Fibroblast of lung (primary cell): ENCODE results near the gene RNF223.

Experiments
- EZH2 ChIP-seq: IDR thresholded peaks from 2 replicates; pipeline ENCODE4 v1.5.1; 2012; ENCODE audit warnings: low read length, control low read depth, mild to moderate bottlenecking; ENCODE audit errors: missing control alignments
- TF ChIP-seq, protein P1 (sequence below), 2 donors: IDR thresholded peaks in 1 of 2; conservative IDR thresholded peaks in 1 of 2; 1 replicate in 1 of 2; 2 replicates in 1 of 2; pipeline ENCODE4 v1.5.1; 2011 to 2012; ENCODE audit warnings: low read length in 2 of 2, control low read depth in 1 of 2, inconsistent platforms in 1 of 2, low read depth in 1 of 2, mild to moderate bottlenecking in 1 of 2

DNA sequence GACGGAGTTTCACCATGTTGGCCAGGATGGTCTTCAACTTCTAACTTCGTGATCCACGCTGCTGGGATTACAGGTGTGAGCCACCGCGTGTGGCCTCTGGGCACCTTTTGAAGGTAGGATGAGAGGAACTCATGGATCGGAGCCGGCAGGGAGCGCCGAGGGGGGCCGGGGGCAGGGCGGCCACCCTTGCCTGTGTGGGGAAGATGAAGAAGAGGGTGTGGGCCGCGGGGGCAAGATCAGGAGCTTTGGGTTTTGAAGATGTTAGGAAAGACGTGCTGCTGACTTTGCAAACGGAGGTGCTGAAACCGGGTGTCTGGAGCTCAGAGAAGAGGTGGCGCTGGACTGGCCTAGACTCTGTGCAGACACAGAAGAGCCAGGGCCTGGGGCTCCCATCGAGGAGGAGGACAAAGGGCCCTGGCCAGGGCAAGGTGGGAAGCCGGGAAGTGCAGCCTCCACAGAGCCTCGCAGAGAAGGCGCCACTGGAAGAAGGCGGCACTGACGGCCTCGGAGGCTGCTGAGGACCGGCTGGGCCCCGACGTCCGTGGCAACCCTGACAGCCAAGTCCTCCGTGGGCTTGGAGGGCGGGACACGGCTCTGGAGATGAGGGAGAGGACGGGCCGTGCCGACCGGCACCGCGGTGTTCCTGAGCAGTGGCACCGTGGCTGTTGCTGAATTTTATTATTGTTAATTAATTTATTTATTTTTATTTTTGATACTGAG, 13.7 kb downstream of the RNF223 start:
- TF ChIP-seq, protein P1, sequence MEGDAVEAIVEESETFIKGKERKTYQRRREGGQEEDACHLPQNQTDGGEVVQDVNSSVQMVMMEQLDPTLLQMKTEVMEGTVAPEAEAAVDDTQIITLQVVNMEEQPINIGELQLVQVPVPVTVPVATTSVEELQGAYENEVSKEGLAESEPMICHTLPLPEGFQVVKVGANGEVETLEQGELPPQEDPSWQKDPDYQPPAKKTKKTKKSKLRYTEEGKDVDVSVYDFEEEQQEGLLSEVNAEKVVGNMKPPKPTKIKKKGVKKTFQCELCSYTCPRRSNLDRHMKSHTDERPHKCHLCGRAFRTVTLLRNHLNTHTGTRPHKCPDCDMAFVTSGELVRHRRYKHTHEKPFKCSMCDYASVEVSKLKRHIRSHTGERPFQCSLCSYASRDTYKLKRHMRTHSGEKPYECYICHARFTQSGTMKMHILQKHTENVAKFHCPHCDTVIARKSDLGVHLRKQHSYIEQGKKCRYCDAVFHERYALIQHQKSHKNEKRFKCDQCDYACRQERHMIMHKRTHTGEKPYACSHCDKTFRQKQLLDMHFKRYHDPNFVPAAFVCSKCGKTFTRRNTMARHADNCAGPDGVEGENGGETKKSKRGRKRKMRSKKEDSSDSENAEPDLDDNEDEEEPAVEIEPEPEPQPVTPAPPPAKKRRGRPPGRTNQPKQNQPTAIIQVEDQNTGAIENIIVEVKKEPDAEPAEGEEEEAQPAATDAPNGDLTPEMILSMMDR (conservative IDR thresholded peaks at IDR 0.05 in 1 of 2, IDR thresholded peaks at IDR 0.05 in 1 of 2; ENCODE audit: low read depth in 1 of 2, low read length in 2 of 2): no peak
- no peak for TF ChIP-seq EZH2
